ENCODE measurements around the gene MRC2.
A peak's percentile ranks its signal among the peaks of the same experiment; 100 is the strongest.
"Not testable (repeated sequence)": the region's sequence is repeated elsewhere in the genome, so short reads cannot be mapped to it uniquely, and the experiment has no call there.

Gene MRC2

GRCh38 chr17:62612289-62612688 lies 15.2 kb upstream of the MRC2 start:
- not testable (repeated sequence) for DNase-seq (ENCODE audit: low read depth)

GRCh38 chr17:62613095-62613494 lies 14.4 kb upstream of the MRC2 start:
- DNase-seq (ENCODE audit: low read depth): not testable (repeated sequence)

GRCh38 chr17:62614142-62614541 lies 13.3 kb upstream of the MRC2 start:
- DNase-seq (ENCODE audit: low read depth): peak; percentile 86

- DNase-seq (ENCODE audit: low read depth): no peak
Observed at GRCh38 chr17:62615503-62615902, 12.0 kb upstream of the MRC2 start.

- DNase-seq (ENCODE audit: low read depth): no peak
Observed at GRCh38 chr17:62616993-62617893, 10.2 kb upstream of the MRC2 start.

GRCh38 chr17:62617894-62618472 lies 9.5 kb upstream of the MRC2 start:
- peak; percentile 53 for DNase-seq (ENCODE audit: low read depth)

GRCh38 chr17:62618647-62619416 lies 8.6 kb upstream of the MRC2 start:
- DNase-seq (ENCODE audit: low read depth): no peak

- DNase-seq (ENCODE audit: low read depth): no peak
Observed at GRCh38 chr17:62619417-62620155, 7.9 kb upstream of the MRC2 start.

GRCh38 chr17:62621223-62621622 lies 6.2 kb upstream of the MRC2 start:
- no peak for DNase-seq (ENCODE audit: low read depth)

- no peak for DNase-seq (ENCODE audit: low read depth)
Observed at GRCh38 chr17:62625184-62625869, 2.1 kb upstream of the MRC2 start.

- peak; percentile 64 for DNase-seq (ENCODE audit: low read depth)
Observed at GRCh38 chr17:62625870-62626200, 1.6 kb upstream of the MRC2 start.

GRCh38 chr17:62626719-62627218 lies 701 bp upstream of the MRC2 start:
- DNase-seq (ENCODE audit: low read depth): peak; percentile 90

- peak; percentile 79 for DNase-seq (ENCODE audit: low read depth)
Observed at GRCh38 chr17:62627904-62628633, 599 bp downstream of the MRC2 start.

- peak; percentile 56 for DNase-seq (ENCODE audit: low read depth)
Observed at GRCh38 chr17:62628831-62629555, 1.5 kb downstream of the MRC2 start.

GRCh38 chr17:62629556-62630364 lies 2.3 kb downstream of the MRC2 start:
- no peak for DNase-seq (ENCODE audit: low read depth)

GRCh38 chr17:62630365-62631085 lies 3.1 kb downstream of the MRC2 start:
- DNase-seq (ENCODE audit: low read depth): peak; percentile 23

GRCh38 chr17:62631086-62631935 lies 3.8 kb downstream of the MRC2 start:
- no peak for DNase-seq (ENCODE audit: low read depth)

Data from iris pigment epithelial cell (primary cell).